Suprapubic skin (tissue), 4 donors: ENCODE results near the gene RNASET2. TPM values are rescaled to one million over a fixed set of nuclear protein-coding genes. Genes with fewer than 3 reads are reported as not detected.

ENCODE experiments used
- DNase-seq, 2 donors: peaks; one replicate each; pipeline ENCODE4 v3.0.0-alpha.2; 2019; ENCODE audit warnings: low spot score in 2 of 2
- H3K27ac ChIP-seq: fragments of 200-600 bp; sonication (generic); one replicate; pipeline ENCODE4 v1.5.1; 2019
- H3K27me3 ChIP-seq: fragments of 200-600 bp; sonication (generic); one replicate; pipeline ENCODE4 v1.5.1; 2019
- H3K36me3 ChIP-seq: fragments of 200-600 bp; sonication (generic); one replicate; pipeline ENCODE4 v1.5.1; 2019
- H3K4me1 ChIP-seq: fragments of 200-600 bp; sonication (generic); one replicate; pipeline ENCODE4 v1.5.1; 2019
- H3K4me3 ChIP-seq: fragments of 200-600 bp; sonication (generic); one replicate; pipeline ENCODE4 v1.5.1; 2019; ENCODE audit warnings: mild to moderate bottlenecking
- H3K9me3 ChIP-seq: fragments of 200-600 bp; sonication (generic); one replicate; pipeline ENCODE4 v1.5.1; 2019
- EP300 ChIP-seq: sonication (generic); formaldehyde crosslinking; IDR thresholded peaks from one replicate; pipeline ENCODE4 v1.6.1; 2017; ENCODE audit warnings: antibody characterized with exemption
- POLR2A ChIP-seq, 2 donors: fragments of 450-650 bp; IDR thresholded peaks; one replicate each; pipeline ENCODE4 v1.6.1; 2017; ENCODE audit warnings: antibody characterized with exemption in 2 of 2, mild to moderate bottlenecking in 2 of 2, moderate library complexity in 2 of 2
- POLR2AphosphoS5 ChIP-seq, 3 donors: sonication (generic); formaldehyde crosslinking; IDR thresholded peaks; one replicate each; pipeline ENCODE4 v1.6.1; 2017; ENCODE audit warnings: antibody characterized with exemption in 3 of 3
- WGBS: methylation state at CpG from one replicate; pipeline ENCODE4 v1.1.5; 2018; 5-methylcytosine and 5-hydroxymethylcytosine counted together
- total RNA-seq, 4 donors: library from RNA; depleted of rRNA; stranded (reverse); fragments of >200 nt; gene quantifications; one replicate each; pipeline ENCODE4 v1.1.0, GENCODE V29; 2016
- TF ChIP-seq, protein P1 (sequence below), 2 donors: fragments of 200-600 bp in 1 of 2; fragments of 450-650 bp in 1 of 2; sonication (generic) in 1 of 2; IDR thresholded peaks; one replicate each; pipeline ENCODE4 v1.5.1; 2016 to 2019; ENCODE audit warnings: antibody characterized with exemption in 2 of 2, mild to moderate bottlenecking in 1 of 2, moderate library complexity in 1 of 2

RNASET2 gene
- total RNA-seq, 4 donors from 2014 or later: 36.3 to 62.5 (median 53.9) TPM

DNA sequence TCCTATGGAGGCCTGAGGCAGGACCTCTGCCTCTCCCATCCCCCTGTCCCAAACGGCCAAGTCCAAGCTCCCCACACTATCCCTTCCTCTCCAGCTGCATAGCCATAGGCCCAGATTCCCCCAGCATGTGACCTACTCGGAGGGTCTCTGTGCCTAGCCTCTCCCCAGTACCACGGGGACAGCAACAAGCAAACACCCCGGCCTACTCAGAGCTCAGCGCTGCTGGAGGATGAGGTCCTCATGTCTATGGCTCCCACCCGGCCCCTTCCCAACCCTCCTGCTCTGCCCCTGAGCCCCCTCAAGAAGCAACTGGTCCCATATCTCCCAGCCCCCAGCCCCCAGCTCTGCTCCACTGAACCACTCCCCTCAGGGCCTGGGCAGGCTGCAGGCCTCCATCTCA lies 24.2 kb downstream of the RNASET2 start:
- TF ChIP-seq POLR2A (IDR thresholded peaks at IDR 0.05): no peak
- TF ChIP-seq, protein P1, sequence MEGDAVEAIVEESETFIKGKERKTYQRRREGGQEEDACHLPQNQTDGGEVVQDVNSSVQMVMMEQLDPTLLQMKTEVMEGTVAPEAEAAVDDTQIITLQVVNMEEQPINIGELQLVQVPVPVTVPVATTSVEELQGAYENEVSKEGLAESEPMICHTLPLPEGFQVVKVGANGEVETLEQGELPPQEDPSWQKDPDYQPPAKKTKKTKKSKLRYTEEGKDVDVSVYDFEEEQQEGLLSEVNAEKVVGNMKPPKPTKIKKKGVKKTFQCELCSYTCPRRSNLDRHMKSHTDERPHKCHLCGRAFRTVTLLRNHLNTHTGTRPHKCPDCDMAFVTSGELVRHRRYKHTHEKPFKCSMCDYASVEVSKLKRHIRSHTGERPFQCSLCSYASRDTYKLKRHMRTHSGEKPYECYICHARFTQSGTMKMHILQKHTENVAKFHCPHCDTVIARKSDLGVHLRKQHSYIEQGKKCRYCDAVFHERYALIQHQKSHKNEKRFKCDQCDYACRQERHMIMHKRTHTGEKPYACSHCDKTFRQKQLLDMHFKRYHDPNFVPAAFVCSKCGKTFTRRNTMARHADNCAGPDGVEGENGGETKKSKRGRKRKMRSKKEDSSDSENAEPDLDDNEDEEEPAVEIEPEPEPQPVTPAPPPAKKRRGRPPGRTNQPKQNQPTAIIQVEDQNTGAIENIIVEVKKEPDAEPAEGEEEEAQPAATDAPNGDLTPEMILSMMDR (IDR thresholded peaks at IDR 0.05): no peak
- TF ChIP-seq EP300: no peak
- no peak for TF ChIP-seq POLR2AphosphoS5 (IDR thresholded peaks at IDR 0.05)
- peaks cover 37% of the 10 kb centered on the region for H3K36me3 ChIP-seq
- WGBS: 93% methylated on average over 6 of the region's 6 CpGs
- no peak overlapping the region for H3K27ac ChIP-seq
- H3K4me3 ChIP-seq: no peak overlapping the region
- no peak for DNase-seq
- H3K9me3 ChIP-seq: no peaks in the 10 kb centered on the region
- no peaks in the 10 kb centered on the region for H3K27me3 ChIP-seq
- no peaks in the 10 kb centered on the region for H3K4me1 ChIP-seq

DNA sequence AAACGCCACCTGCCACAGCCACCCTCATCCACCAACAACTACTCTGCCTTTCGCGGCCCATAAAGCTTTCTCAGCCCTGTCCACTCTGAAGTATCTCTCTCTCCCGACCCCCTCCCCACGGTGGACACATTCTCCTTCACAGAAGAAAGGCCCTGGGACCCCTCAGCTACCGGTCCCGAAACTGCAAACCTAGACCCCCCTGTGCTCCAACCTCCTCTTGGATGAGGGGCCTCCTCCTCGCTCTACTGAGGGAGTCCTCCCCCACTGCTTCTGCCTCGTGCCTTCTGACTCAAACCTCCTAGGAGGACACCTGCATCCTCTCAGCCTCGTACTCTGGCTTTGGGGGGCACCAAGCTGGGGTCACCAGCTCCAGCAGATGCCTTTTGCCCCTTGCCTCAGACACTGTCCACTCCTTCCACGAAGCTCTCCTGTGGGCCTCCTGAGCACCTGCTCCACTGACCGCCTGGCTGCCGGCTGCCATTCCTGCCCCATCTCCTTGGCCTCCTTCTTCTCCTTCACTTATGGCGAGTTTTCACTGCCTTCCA lies 24.9 kb downstream of the RNASET2 start:
- no peak for DNase-seq
- Histone ChIP-seq H3K9me3 (no peaks in the 10 kb centered on the region), H3K36me3 (peaks cover 33% of the 10 kb centered on the region), H3K4me3 (no peak overlapping the region), H3K4me1 (no peaks in the 10 kb centered on the region), H3K27ac (no peak overlapping the region), H3K27me3 (no peaks in the 10 kb centered on the region)
- TF ChIP-seq POLR2AphosphoS5 (IDR thresholded peaks at IDR 0.05) (no peak), POLR2A (IDR thresholded peaks at IDR 0.05) (no peak), EP300 (no peak)
- TF ChIP-seq, protein P1 (IDR thresholded peaks at IDR 0.05): no peak
- 96% methylated on average over 14 of the region's 14 CpGs for WGBS

DNA sequence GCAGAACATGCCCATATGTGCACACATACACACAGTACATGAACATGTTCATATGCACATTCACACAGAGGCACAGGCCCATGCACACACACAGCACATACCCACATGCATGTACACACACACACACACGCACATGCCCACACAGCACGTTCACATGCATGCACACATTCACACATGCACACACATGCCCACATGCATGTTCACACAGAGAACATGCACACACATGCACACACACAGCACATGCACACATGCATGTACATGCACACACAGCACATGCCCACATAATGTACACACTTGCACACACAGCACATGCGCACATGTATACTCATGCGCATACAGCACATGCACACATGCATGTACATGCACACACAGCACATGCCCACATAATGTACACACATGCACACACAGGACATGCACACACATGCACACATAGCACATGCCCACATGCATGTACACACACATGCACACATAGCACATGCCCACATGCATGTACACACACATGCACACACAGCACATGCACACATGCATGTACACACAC lies 25.9 kb downstream of the RNASET2 start:
- no peaks in the 10 kb centered on the region for H3K27me3 ChIP-seq
- WGBS: 91% methylated on average over 4 of the region's 4 CpGs
- no peak overlapping the region for H3K4me3 ChIP-seq
- no peaks in the 10 kb centered on the region for H3K4me1 ChIP-seq
- H3K36me3 ChIP-seq: peaks cover 31% of the 10 kb centered on the region
- TF ChIP-seq POLR2AphosphoS5 (IDR thresholded peaks at IDR 0.05) (no peak), EP300 (no peak), POLR2A (IDR thresholded peaks at IDR 0.05) (no peak)
- TF ChIP-seq, protein P1 (IDR thresholded peaks at IDR 0.05): no peak
- H3K27ac ChIP-seq: no peak overlapping the region
- no peak for DNase-seq
- H3K9me3 ChIP-seq: no peaks in the 10 kb centered on the region

- TF ChIP-seq EP300: no peak
- TF ChIP-seq POLR2AphosphoS5 (IDR thresholded peaks at IDR 0.05): no peak
- TF ChIP-seq, protein P1 (IDR thresholded peaks at IDR 0.05): no peak
- TF ChIP-seq POLR2A (IDR thresholded peaks at IDR 0.05): no peak
- H3K27ac ChIP-seq: no peak overlapping the region
Observed at GRCh38 chr6:166929542-166930189, 26.7 kb downstream of the RNASET2 start.

DNA sequence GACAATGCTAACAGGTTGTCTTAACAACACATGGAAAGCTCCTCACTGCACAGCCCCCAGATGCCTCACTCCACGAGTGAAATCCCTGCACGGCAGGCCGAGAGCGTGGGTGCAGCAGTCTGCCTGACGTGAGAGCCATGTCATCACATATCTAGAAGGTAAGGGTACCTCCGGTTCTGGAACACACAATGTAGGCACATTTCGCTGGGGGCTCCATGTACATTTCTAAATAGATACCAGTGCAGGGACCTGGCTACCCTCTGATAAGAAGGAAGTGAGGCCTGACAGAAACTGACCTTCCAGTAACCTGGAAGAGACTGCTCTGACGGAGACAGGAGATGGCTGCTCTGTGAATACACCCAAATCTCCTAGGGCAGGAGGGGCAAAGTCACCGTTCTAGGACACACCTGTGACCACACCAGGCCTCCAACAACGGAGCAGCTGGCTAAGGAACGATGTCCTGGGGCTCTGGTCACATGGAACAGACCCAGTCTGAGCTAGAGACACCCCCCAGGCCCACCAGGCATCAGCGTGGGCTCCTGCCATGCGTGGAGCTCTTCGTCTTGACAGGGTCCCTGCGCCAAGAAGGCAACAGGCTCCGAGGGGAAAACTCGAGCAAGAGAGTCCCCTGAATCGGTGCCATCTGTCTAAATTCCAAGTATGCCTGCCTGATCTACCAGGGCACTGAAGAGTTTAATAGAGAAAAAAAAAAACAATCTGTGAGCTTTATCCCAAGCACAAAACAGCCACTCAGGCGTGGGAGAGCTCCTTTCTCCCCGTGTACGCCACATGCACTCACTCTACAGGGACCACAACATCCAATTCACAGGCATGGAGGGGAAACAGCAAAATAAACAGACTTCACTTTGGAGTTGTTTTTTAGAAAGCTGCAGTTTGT lies 27.5 kb downstream of the RNASET2 start:
- peaks cover 20% of the 10 kb centered on the region for H3K36me3 ChIP-seq
- H3K9me3 ChIP-seq: no peaks in the 10 kb centered on the region
- DNase-seq: no peak
- H3K27ac ChIP-seq: no peak overlapping the region
- no peaks in the 10 kb centered on the region for H3K27me3 ChIP-seq
- H3K4me1 ChIP-seq: no peaks in the 10 kb centered on the region
- WGBS: 90% methylated on average over 18 of the region's 21 CpGs
- H3K4me3 ChIP-seq: no peak overlapping the region
- TF ChIP-seq POLR2AphosphoS5 (IDR thresholded peaks at IDR 0.05): no peak
- TF ChIP-seq POLR2A (IDR thresholded peaks at IDR 0.05): no peak
- TF ChIP-seq, protein P1 (IDR thresholded peaks at IDR 0.05): no peak
- TF ChIP-seq EP300: no peak

More at GRCh38 chr6:166929542-166930189, 26.7 kb downstream of the RNASET2 start:
- WGBS: 72% methylated on average over 9 of the region's 9 CpGs
- no peaks in the 10 kb centered on the region for H3K9me3 ChIP-seq
- no peak overlapping the region for H3K4me3 ChIP-seq
- no peaks in the 10 kb centered on the region for H3K27me3 ChIP-seq
- peak in 1 of 2 donors; percentile 55 for DNase-seq
- no peaks in the 10 kb centered on the region for H3K4me1 ChIP-seq
- H3K36me3 ChIP-seq: peaks cover 26% of the 10 kb centered on the region
